Gastroesophageal sphincter (tissue), 3 donors: Measurements from ENCODE around the gene PNO1.

ENCODE experiments used
- CTCF ChIP-seq, 4 experiments: fragments of 200-600 bp in 2 of 4; fragments of 450-650 bp in 2 of 4; sonication (generic) in 1 of 4; IDR thresholded peaks; one replicate each; pipeline ENCODE4 v1.5.1; 2017 to 2019; ENCODE audit warnings: antibody characterized with exemption in 4 of 4, mild to moderate bottlenecking in 2 of 4, moderate library complexity in 2 of 4
- POLR2A ChIP-seq, 2 donors: fragments of 450-650 bp; IDR thresholded peaks; one replicate each; pipeline ENCODE4 v1.6.1; 2017; ENCODE audit warnings: antibody characterized with exemption in 2 of 2, mild to moderate bottlenecking in 2 of 2, moderate library complexity in 1 of 2
- POLR2AphosphoS5 ChIP-seq: sonication (generic); formaldehyde crosslinking; IDR thresholded peaks from one replicate; pipeline ENCODE4 v1.6.1; 2017; ENCODE audit warnings: antibody characterized with exemption

GRCh38 chr2:68193144-68193543 lies 35.5 kb downstream of the PNO1 start:
- no peak for TF ChIP-seq POLR2A (IDR thresholded peaks at IDR 0.05)
- no peak for TF ChIP-seq CTCF (IDR thresholded peaks at IDR 0.05)
- TF ChIP-seq POLR2AphosphoS5 = no peak
